ENCODE measurements around the gene GON4L.

The GON4L gene

GRCh38 chr1:155880950-155881349 is 23.9 kb upstream of the GON4L start:
- no peak overlapping the region for H3K4me3 ChIP-seq (ENCODE audit: low read depth, low read length)
- TF ChIP-seq, protein P1, sequence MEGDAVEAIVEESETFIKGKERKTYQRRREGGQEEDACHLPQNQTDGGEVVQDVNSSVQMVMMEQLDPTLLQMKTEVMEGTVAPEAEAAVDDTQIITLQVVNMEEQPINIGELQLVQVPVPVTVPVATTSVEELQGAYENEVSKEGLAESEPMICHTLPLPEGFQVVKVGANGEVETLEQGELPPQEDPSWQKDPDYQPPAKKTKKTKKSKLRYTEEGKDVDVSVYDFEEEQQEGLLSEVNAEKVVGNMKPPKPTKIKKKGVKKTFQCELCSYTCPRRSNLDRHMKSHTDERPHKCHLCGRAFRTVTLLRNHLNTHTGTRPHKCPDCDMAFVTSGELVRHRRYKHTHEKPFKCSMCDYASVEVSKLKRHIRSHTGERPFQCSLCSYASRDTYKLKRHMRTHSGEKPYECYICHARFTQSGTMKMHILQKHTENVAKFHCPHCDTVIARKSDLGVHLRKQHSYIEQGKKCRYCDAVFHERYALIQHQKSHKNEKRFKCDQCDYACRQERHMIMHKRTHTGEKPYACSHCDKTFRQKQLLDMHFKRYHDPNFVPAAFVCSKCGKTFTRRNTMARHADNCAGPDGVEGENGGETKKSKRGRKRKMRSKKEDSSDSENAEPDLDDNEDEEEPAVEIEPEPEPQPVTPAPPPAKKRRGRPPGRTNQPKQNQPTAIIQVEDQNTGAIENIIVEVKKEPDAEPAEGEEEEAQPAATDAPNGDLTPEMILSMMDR (IDR thresholded peaks at IDR 0.05; ENCODE audit: low read depth, low read length, missing control alignments) = no peak
- in situ Hi-C loops (cut with HindIII; ENCODE audit: low pct_ligation_motif_present, low sequenced_read_pairs) = no loop called here
- H3K27ac ChIP-seq = no peak overlapping the region
- no peaks in the 10 kb centered on the region for H3K36me3 ChIP-seq (replicated peaks)
- DNase-seq = no peak
- no peaks in the 10 kb centered on the region for H3K27me3 ChIP-seq (replicated peaks)

DNA sequence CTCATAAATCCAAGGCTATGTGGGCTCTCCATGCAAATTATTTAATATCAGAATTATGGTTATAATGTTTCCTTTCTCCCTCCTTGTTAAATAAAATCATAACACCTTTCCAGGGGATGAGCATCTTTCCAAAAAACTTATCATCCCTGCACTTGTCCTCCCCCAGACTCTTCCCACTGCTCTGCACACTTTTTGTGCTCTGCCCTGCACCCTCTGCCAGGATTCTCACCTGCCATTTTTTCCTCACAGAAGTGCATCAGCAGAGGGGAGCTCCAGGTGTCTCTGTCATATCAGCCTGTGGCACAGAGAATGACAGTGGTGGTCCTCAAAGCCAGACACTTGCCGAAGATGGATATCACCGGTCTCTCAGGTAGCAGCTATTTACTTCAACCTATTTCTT is 23.2 kb upstream of the GON4L start:
- Histone ChIP-seq H3K36me3 (replicated peaks) (no peaks in the 10 kb centered on the region), H3K4me3 (ENCODE audit: low read depth, low read length) (no peak overlapping the region), H3K27me3 (replicated peaks) (no peaks in the 10 kb centered on the region), H3K27ac (no peak overlapping the region)
- in situ Hi-C loops (cut with HindIII; ENCODE audit: low pct_ligation_motif_present, low sequenced_read_pairs) = no loop called here
- DNase-seq = no peak
- TF ChIP-seq, protein P1 (IDR thresholded peaks at IDR 0.05; ENCODE audit: low read depth, low read length, missing control alignments) = no peak

DNA sequence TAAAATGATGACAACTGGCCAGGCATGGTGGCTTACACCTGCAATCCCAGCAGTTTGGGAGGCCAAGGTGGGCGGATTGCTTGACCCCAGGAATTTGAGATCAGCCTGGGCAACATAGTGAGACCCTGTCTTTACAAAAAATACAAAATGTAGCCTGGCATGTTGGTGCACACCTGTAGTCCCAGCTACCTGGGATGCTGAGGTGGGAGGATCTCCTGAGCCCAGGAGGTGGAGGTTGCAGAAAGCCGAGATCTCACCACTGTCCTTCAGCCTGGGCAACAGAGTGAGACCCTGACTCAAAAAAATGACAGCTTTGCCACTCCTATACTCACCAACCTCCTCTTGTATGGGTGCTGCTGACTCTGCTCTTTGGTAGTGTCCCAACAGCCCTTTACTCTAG is 20.9 kb upstream of the GON4L start:
- in situ Hi-C loops (cut with HindIII; ENCODE audit: low pct_ligation_motif_present, low sequenced_read_pairs) = no loop called here
- TF ChIP-seq, protein P1 (IDR thresholded peaks at IDR 0.05; ENCODE audit: low read depth, low read length, missing control alignments) = no peak
- H3K36me3 ChIP-seq (replicated peaks) = no peaks in the 10 kb centered on the region
- no peak overlapping the region for H3K4me3 ChIP-seq (ENCODE audit: low read depth, low read length)
- DNase-seq = no peak
- no peaks in the 10 kb centered on the region for H3K27me3 ChIP-seq (replicated peaks)
- no peak overlapping the region for H3K27ac ChIP-seq

DNA sequence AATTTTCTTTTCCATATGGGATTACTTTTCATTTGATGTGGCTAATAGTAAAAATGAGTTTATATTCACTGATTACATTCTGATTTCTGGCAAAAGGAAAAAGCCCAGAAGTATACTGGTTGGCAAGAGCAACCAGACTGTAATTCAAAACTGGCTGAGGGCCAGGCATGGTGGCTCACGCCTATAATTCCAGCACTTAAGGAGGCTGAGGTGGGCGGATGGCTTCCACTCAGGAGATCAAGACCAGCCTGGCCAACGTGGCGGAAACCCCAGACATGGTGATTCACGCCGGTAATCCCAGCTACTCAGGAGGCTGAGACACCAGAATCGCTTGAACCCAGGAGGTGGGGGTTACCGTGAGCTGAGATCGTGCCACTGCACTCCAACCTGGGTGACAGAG is 16.8 kb upstream of the GON4L start:
- TF ChIP-seq, protein P1 (IDR thresholded peaks at IDR 0.05; ENCODE audit: low read depth, low read length, missing control alignments) = no peak
- Histone ChIP-seq H3K27me3 (replicated peaks) (no peaks in the 10 kb centered on the region), H3K4me3 (ENCODE audit: low read depth, low read length) (no peak overlapping the region), H3K27ac (no peak overlapping the region), H3K36me3 (replicated peaks) (no peaks in the 10 kb centered on the region)
- in situ Hi-C loops (cut with HindIII; ENCODE audit: low pct_ligation_motif_present, low sequenced_read_pairs) = no loop called here
- DNase-seq = no peak

DNA sequence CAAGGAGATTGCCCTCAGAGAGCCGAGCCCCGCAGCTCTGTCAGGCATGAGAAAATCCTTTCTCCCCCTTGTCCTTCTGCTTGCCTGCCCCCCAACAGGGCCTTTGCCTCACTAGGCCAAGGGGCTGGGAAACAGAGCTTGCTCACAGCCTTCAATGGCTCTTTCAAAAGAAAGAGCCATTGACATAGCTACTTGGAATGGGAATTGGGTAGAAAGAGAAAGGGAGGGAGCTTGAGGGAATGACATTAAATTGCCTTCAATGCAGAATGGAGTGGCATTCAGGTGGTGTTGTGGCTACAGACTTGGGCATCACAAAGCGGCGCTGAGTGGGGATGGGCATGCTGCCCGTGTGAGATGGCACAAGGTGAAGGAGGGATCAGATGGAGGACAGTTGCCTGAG is 15.5 kb upstream of the GON4L start:
- Histone ChIP-seq H3K27ac (no peak overlapping the region), H3K27me3 (replicated peaks) (no peaks in the 10 kb centered on the region), H3K36me3 (replicated peaks) (no peaks in the 10 kb centered on the region), H3K4me3 (ENCODE audit: low read depth, low read length) (no peak overlapping the region)
- no peak for DNase-seq
- in situ Hi-C loops (cut with HindIII; ENCODE audit: low pct_ligation_motif_present, low sequenced_read_pairs) = no loop called here
- TF ChIP-seq, protein P1 (IDR thresholded peaks at IDR 0.05; ENCODE audit: low read depth, low read length, missing control alignments) = no peak

DNA sequence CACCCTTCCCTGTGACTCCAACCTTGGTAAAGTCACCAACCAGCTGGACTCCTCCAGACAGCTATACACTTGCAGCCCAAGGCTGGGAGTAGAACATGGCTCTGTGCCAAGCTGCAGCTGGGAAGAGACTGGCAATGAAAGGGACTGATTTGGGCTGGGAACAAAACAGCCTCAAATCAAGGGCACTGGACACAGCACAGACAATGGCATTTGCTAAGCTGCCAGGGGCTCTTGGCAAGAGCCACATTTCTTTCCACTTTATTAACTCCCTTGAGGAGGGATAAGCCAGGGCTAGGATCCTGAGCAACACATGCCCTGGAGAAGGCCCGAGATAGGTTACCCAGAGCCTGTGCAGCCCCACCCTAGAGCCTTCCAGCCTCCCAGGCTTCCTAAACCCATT is 14.4 kb upstream of the GON4L start:
- DNase-seq = no peak
- TF ChIP-seq, protein P1 (IDR thresholded peaks at IDR 0.05; ENCODE audit: low read depth, low read length, missing control alignments) = no peak
- Histone ChIP-seq H3K27me3 (replicated peaks) (no peaks in the 10 kb centered on the region), H3K36me3 (replicated peaks) (no peaks in the 10 kb centered on the region), H3K4me3 (ENCODE audit: low read depth, low read length) (no peak overlapping the region), H3K27ac (no peak overlapping the region)
- in situ Hi-C loops (cut with HindIII; ENCODE audit: low pct_ligation_motif_present, low sequenced_read_pairs) = no loop called here

All from brain microvascular endothelial cell (primary cell).